ENCODE data around the gene TCEAL9. TPM values are rescaled to one million over a fixed set of nuclear protein-coding genes. Genes with fewer than 3 reads are reported as not detected.

Gene TCEAL9
- total and polyA plus RNA-seq, 12 donors: 91.8 to 388 (median 153) TPM

- Histone ChIP-seq H3K27me3 (no peaks in the 10 kb centered on the region), H3K36me3 (replicated peaks in 1 of 2) (no peaks in the 10 kb centered on the region), H3K4me3 (no peak overlapping the region), H3K27ac (peak overlapping the region in 3 of 5 donors; percentile 35 to 47 (median 43)), H3K4me1 (replicated peaks in 1 of 2) (peaks cover 0 to 4% of the 10 kb centered on the region in 2 donors), H3K9me3 (replicated peaks in 1 of 3) (no peaks in the 10 kb centered on the region)
- WGBS, 4 donors: 31 to 41% (median 37%) methylated on average over 2 of the region's 2 CpGs
- DNase-seq: no peak
- intact Hi-C loops (cut with DNase I): no loop called here
- no peak for TF ChIP-seq CTCF (IDR thresholded peaks at IDR 0.05)
- no peak for TF ChIP-seq POLR2A (IDR thresholded peaks at IDR 0.05)
Measured at GRCh38 chrX:103360916-103361315, 4.6 kb downstream of the TCEAL9 start.

DNA sequence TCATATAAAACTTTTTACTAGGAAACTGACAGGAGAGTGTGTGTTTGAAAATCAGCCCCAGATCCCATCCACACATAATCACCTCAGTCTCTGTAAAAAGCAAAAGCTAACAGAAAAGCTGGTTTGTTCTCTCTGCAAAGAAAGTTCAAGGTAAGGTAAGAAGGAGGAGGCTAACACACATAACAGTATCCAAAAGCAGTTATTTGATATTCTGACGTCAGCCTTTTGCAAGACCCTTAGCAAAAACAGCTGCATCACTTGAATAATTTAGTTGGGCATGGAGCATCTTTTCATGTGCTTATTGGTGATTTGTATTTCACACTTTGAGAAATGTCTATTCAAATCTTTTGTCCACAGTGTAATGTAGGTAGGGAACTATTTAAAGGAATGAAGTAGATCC is 5.5 kb downstream of the TCEAL9 start:
- Histone ChIP-seq H3K4me1 (replicated peaks in 1 of 2) (peaks cover 0 to 4% of the 10 kb centered on the region in 2 donors), H3K27ac (peak overlapping the region in 1 of 5 donors; percentile 64), H3K4me3 (no peak overlapping the region), H3K27me3 (no peaks in the 10 kb centered on the region), H3K36me3 (replicated peaks in 1 of 2) (no peaks in the 10 kb centered on the region), H3K9me3 (replicated peaks in 1 of 3) (no peaks in the 10 kb centered on the region)
- TF ChIP-seq CTCF (IDR thresholded peaks at IDR 0.05) (no peak), POLR2A (IDR thresholded peaks at IDR 0.05) (no peak)
- 7 to 29% (median 13%) methylated on average over 1 of the region's 1 CpG for WGBS, 4 donors
- intact Hi-C loops (cut with DNase I): no loop called here
- DNase-seq: no peak

DNA sequence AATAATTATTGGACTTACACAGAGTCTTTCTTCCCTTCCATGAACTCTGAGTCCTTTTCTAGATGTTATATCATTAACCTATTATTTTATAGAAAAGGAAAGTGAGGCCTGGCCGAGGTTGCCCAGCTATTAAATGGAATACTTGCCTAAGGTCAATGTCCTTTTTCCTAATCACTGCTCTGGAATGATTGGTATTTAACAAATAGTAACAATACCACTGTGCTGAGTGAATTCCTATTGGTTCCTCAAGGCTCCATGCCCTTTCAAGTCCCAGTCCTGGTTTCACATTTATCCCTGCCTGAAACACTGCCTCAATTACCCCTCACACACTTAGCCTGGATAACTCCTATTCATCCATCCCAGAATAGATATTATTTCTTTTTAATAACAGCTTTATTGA is 6.2 kb downstream of the TCEAL9 start:
- 20 to 34% (median 26%) methylated on average over 1 of the region's 1 CpG for WGBS, 4 donors

DNA sequence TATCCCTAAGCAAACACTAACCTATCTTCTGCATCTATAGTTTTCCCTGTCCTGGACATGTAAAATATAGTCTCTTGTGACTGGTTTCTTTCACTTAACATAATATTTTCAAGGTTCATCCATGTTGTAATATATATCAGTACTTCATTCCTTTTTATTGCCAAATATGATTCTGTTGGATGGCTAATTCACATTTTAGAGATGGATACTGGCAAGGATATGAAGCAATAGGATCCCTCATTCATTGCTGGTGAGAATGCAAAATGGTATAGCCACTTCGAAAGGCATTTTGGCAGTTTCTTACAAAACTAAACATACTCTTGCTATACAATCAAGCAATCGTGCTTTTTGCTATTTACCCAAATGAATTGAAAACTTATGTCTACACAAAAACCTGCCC is 6.7 kb downstream of the TCEAL9 start:
- peaks cover 0 to 4% of the 10 kb centered on the region in 2 donors for H3K4me1 ChIP-seq (replicated peaks in 1 of 2)
- H3K4me3 ChIP-seq: no peak overlapping the region
- peak overlapping the region in 2 of 5 donors; percentile 27 to 64 for H3K27ac ChIP-seq
- WGBS, 4 donors: 89 to 95% (median 93%) methylated on average over 2 of the region's 2 CpGs
- intact Hi-C loops (cut with DNase I): no loop called here
- no peaks in the 10 kb centered on the region for H3K27me3 ChIP-seq
- no peaks in the 10 kb centered on the region for H3K9me3 ChIP-seq (replicated peaks in 1 of 3)
- TF ChIP-seq POLR2A (IDR thresholded peaks at IDR 0.05): no peak
- TF ChIP-seq CTCF (IDR thresholded peaks at IDR 0.05): no peak
- no peaks in the 10 kb centered on the region for H3K36me3 ChIP-seq (replicated peaks in 1 of 2)
- no peak for DNase-seq

More for the DNA sequence above, 6.2 kb downstream of the TCEAL9 start:
- peak in 2 of 7 donors; percentile 27 to 30 for DNase-seq
- TF ChIP-seq CTCF (IDR thresholded peaks at IDR 0.05) (no peak), POLR2A (IDR thresholded peaks at IDR 0.05) (no peak)
- Histone ChIP-seq H3K9me3 (replicated peaks in 1 of 3) (no peaks in the 10 kb centered on the region), H3K4me1 (replicated peaks in 1 of 2) (peaks cover 0 to 4% of the 10 kb centered on the region in 2 donors), H3K27ac (peak overlapping the region in 2 of 5 donors; percentile 27 to 64), H3K36me3 (replicated peaks in 1 of 2) (no peaks in the 10 kb centered on the region), H3K27me3 (no peaks in the 10 kb centered on the region), H3K4me3 (no peak overlapping the region)
- intact Hi-C loops (cut with DNase I): no loop called here
